Progenitor cell of endocrine pancreas (in vitro differentiated cells): ENCODE measurements around the gene FBXO11. TPM values are rescaled to one million over a fixed set of nuclear protein-coding genes. Genes with fewer than 3 reads are reported as not detected.

Experiments used
- DNase-seq: peaks from one replicate; pipeline ENCODE4 v3.0.0; 2021; ENCODE audit warnings: low spot score; ENCODE audit not compliant: unreplicated experiment
- H3K27ac Mint-ChIP-seq: 2 replicates; pipeline ENCODE4 v1.8.0; 2021; ENCODE audit warnings: mild to moderate bottlenecking, moderate library complexity, mixed read lengths
- H3K27me3 Mint-ChIP-seq: 2 replicates; pipeline ENCODE4 v1.8.0; 2021; ENCODE audit warnings: mixed read lengths
- H3K36me3 Mint-ChIP-seq: 2 replicates; pipeline ENCODE4 v1.8.0; 2022; ENCODE audit warnings: mixed read lengths; ENCODE audit not compliant: insufficient read depth
- H3K4me1 Mint-ChIP-seq: 2 replicates; pipeline ENCODE4 v1.8.0; 2021; ENCODE audit warnings: low read depth, mixed read lengths
- H3K4me3 Mint-ChIP-seq: 2 replicates; pipeline ENCODE4 v1.8.0; 2021; ENCODE audit warnings: low read depth, mild to moderate bottlenecking, moderate library complexity, mixed read lengths
- H3K9me3 Mint-ChIP-seq: 2 replicates; pipeline ENCODE4 v1.8.0; 2021; ENCODE audit warnings: low read depth, mixed read lengths
- CTCF ChIP-seq: fragments of 200-600 bp; sonication (generic); IDR thresholded peaks from one replicate; pipeline ENCODE4 v1.5.0; 2021; ENCODE audit warnings: antibody characterized with exemption, mild to moderate bottlenecking; ENCODE audit not compliant: unreplicated experiment
- total RNA-seq: library from RNA; stranded (reverse); gene quantifications from 2 replicates; pipeline ENCODE4 v1.2.1, GENCODE V29; 2021

The FBXO11 gene
- total RNA-seq, 1 donor from 2014 or later = 96.5 TPM

DNA sequence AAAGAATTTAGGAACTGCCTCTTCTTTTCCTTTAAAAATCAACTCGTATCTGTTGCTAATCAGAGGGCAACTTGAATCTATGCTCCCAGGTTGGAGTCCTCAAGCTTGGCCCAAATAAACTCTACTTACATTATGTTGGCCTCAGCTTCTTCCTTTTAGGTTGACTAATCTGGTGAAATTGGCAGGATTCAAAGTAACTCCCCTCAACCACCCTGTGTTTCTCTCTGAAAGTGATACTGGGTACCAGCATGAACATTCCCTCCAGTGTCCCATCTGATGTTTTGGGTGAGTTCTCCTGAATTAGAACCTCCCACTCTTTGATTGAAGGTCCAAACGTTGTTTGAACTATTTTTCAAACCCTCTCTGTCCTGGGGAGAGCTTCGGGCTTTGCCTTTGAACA, 164.7 kb downstream of the FBXO11 start:
- H3K9me3 Mint-ChIP-seq = peaks cover 1% of the 10 kb centered on the region
- TF ChIP-seq CTCF = no peak

GRCh38 chr2:47741101-47741500, 165.2 kb downstream of the FBXO11 start:
- DNase-seq = no peak
- no peaks in the 10 kb centered on the region for H3K9me3 Mint-ChIP-seq
- H3K36me3 Mint-ChIP-seq = no peaks in the 10 kb centered on the region
- no peak overlapping the region for H3K4me3 Mint-ChIP-seq
- TF ChIP-seq CTCF = no peak
- H3K27me3 Mint-ChIP-seq = peaks cover 10% of the 10 kb centered on the region
- H3K4me1 Mint-ChIP-seq = peaks cover 6% of the 10 kb centered on the region
- H3K27ac Mint-ChIP-seq = no peak overlapping the region

More for the DNA sequence above, 164.7 kb downstream of the FBXO11 start:
- H3K27me3 Mint-ChIP-seq = peaks cover 10% of the 10 kb centered on the region
- DNase-seq = no peak
- peaks cover 6% of the 10 kb centered on the region for H3K4me1 Mint-ChIP-seq
- H3K4me3 Mint-ChIP-seq = no peak overlapping the region
- H3K27ac Mint-ChIP-seq = no peak overlapping the region
- H3K36me3 Mint-ChIP-seq = no peaks in the 10 kb centered on the region

Other genes with a start within 250 kb of the FBXO11 start
- 154 and 163 TPM in 2 replicates for gene MSH6, start 123.4 kb downstream of the FBXO11 start, total RNA-seq